K562 (cell line): ENCODE measurements around the gene VPS45. TPM values are rescaled to one million over a fixed set of nuclear protein-coding genes. Genes with fewer than 3 reads are reported as not detected.

ENCODE experiments used
- ATAC-seq: fragments of 200-7000 bp; cut with Tn5 transposase; 3 replicates; pipeline ENCODE4 v1.9.1; 2020; ENCODE audit warnings: moderate library complexity
- BruUV-seq: library from RNA; stranded (reverse); fragments of 400-500 nt; replicated peaks from 2 replicates; lab custom pipeline; 2021; lab: Mats Ljungman, UMichigan
- CTCF ChIA-PET: fragments of 300-600 bp; formaldehyde crosslinking; extraction: SDS; loops from one replicate; lab custom pipeline; 2021; ENCODE audit warnings: low intra/inter-chr PET ratio; lab: Yijun Ruan, JAX
- POLR2A ChIA-PET: fragments of 300-600, 350-650 bp; sonication (Branson Sonifier 250); formaldehyde crosslinking; extraction: SDS; loops from one replicate; lab custom pipeline; 2021; ENCODE audit warnings: antibody characterized with exemption, inconsistent platforms; lab: Yijun Ruan, JAX
- DNase-seq, 4 experiments: peaks; one replicate each; pipeline versions ENCODE4 v3.0.0 to v3.0.0-alpha.2; 2011 to 2018; ENCODE audit warnings: low spot score in 3 of 4, mixed read lengths in 3 of 4; ENCODE audit errors: extremely low read depth in 1 of 4
- FAIRE-seq: peaks from 2 replicates; lab custom pipeline; 2011; peaks lifted over from hg19 to GRCh38; lab: Jason Lieb, UNC
- H2AFZ ChIP-seq: 2 replicates; pipeline ENCODE4 v1.6.0; 2011; ENCODE audit warnings: low read depth, low read length, control low read depth, inconsistent platforms
- H3K27ac ChIP-seq: fragments of 200-600 bp; 3 replicates; pipeline ENCODE4 v1.8.0; 2011; ENCODE audit warnings: low read depth, mild to moderate bottlenecking, control low read depth, inconsistent platforms, low read length, moderate library complexity, mixed read lengths; ENCODE audit errors: extremely low read depth
- H3K27me3 ChIP-seq, 2 experiments: fragments of 300-600 bp in 1 of 2; 2 replicates in 1 of 2; 3 replicates in 1 of 2; pipeline versions ENCODE4 v1.6.0 to v1.8.0; 2011; ENCODE audit warnings: inconsistent platforms in 2 of 2, low read length in 2 of 2, mild to moderate bottlenecking in 1 of 2, mixed read lengths in 1 of 2, moderate library complexity in 1 of 2; ENCODE audit not compliant: control insufficient read depth in 2 of 2, insufficient read depth in 2 of 2
- H3K36me3 ChIP-seq: fragments of 300-600 bp; 3 replicates; pipeline ENCODE4 v1.8.0; 2011; ENCODE audit warnings: mild to moderate bottlenecking, low read length, inconsistent platforms; ENCODE audit not compliant: control insufficient read depth, insufficient read depth
- H3K4me1 ChIP-seq, 2 experiments: fragments of 200-600 bp in 1 of 2; replicated peaks in 1 of 2; 2 replicates in 1 of 2; 3 replicates in 1 of 2; pipeline versions ENCODE4 v1.5.1 to v1.8.0; 2011; ENCODE audit warnings: inconsistent platforms in 2 of 2, low read length in 2 of 2, mild to moderate bottlenecking in 1 of 2, mixed read lengths in 1 of 2, moderate library complexity in 1 of 2; ENCODE audit not compliant: control insufficient read depth in 2 of 2, insufficient read depth in 2 of 2
- H3K4me2 ChIP-seq: 2 replicates; pipeline ENCODE4 v1.6.1; 2011; ENCODE audit warnings: low read length, control low read depth, inconsistent platforms, mixed read lengths; ENCODE audit not compliant: insufficient read depth
- H3K4me3 ChIP-seq: fragments of 200-600 bp; sonication (generic), shearing (Covaris generic); 2 replicates; pipeline ENCODE4 v1.5.1; 2016; ENCODE audit warnings: control low read depth, inconsistent platforms
- H3K79me2 ChIP-seq: fragments of 200-600 bp; 3 replicates; pipeline ENCODE4 v1.8.0; 2011; ENCODE audit warnings: low read length, inconsistent platforms; ENCODE audit not compliant: control insufficient read depth, insufficient read depth
- H3K9ac ChIP-seq, 2 experiments: 2 replicates each; pipeline versions ENCODE4 v1.6.0 to v1.6.1; 2011; ENCODE audit warnings: low read depth in 2 of 2, low read length in 2 of 2, control low read depth in 1 of 2, inconsistent platforms in 1 of 2, mild to moderate bottlenecking in 1 of 2, mixed read lengths in 1 of 2; ENCODE audit not compliant: insufficient read depth in 1 of 2
- H3K9me1 ChIP-seq: one replicate; pipeline ENCODE4 v1.6.0; 2011; ENCODE audit warnings: inconsistent platforms, mild to moderate bottlenecking, low read length, moderate library complexity; ENCODE audit not compliant: control insufficient read depth, insufficient read depth
- H3K9me3 ChIP-seq: replicated peaks from 2 replicates; pipeline ENCODE4 v1.5.1; 2011; ENCODE audit warnings: low read depth, low read length, inconsistent platforms; ENCODE audit not compliant: control insufficient read depth, insufficient read depth
- H4K20me1 ChIP-seq: replicated peaks from 2 replicates; pipeline ENCODE4 v1.6.1; 2011; ENCODE audit warnings: low read length, inconsistent platforms, mixed read lengths; ENCODE audit not compliant: control insufficient read depth, insufficient read depth
- ARNT ChIP-seq, 2 experiments: fragments of 450-650 bp; IDR thresholded peaks; 2 replicates each; pipeline ENCODE4 v1.6.1; 2016; ENCODE audit warnings: mild to moderate bottlenecking in 1 of 2
- CBX8 ChIP-seq: fragments of 200-600 bp; sonication (generic); IDR thresholded peaks from 2 replicates; pipeline ENCODE4 v1.6.1; 2012; ENCODE audit warnings: borderline replicate concordance, mixed run types, low read depth, mild to moderate bottlenecking, moderate library complexity, mixed read lengths, low read length, control low read depth, inconsistent platforms; ENCODE audit not compliant: poor library complexity, severe bottlenecking; ENCODE audit errors: extremely low read depth
- CHD7 ChIP-seq: fragments of 200-600 bp; sonication (generic); IDR thresholded peaks from one replicate; pipeline ENCODE4 v1.6.1; 2012; ENCODE audit warnings: mild to moderate bottlenecking, low read depth, low read length, inconsistent platforms
- HINFP ChIP-seq: fragments of 450-650 bp; conservative IDR thresholded peaks from 2 replicates; pipeline ENCODE4 v1.6.1; 2016; ENCODE audit warnings: missing genetic modification characterization, low read depth, mild to moderate bottlenecking, control low read depth, missing compliant biosample characterization
- HOXB6 ChIP-seq: fragments of 250-450 bp; sonication (Bioruptor Pico); IDR thresholded peaks from 2 replicates; pipeline ENCODE4 v1.5.1; 2022; ENCODE audit warnings: mild to moderate bottlenecking, borderline replicate concordance
- PPARD ChIP-seq: fragments of 250-450 bp; sonication (Bioruptor Pico); IDR thresholded peaks from 2 replicates; pipeline ENCODE4 v1.8.0; 2022; ENCODE audit warnings: inconsistent platforms, mild to moderate bottlenecking, moderate library complexity
- RBM39 ChIP-seq: fragments of 200-400 bp; formaldehyde crosslinking; optimal IDR thresholded peaks from 2 replicates; pipeline ENCODE3; 2018; ENCODE audit warnings: low read depth, low read length
- ZNF76 ChIP-seq: fragments of 250-450 bp; sonication (Bioruptor Pico); IDR thresholded peaks from 2 replicates; pipeline ENCODE4 v1.4.0; 2020; ENCODE audit warnings: mild to moderate bottlenecking, moderate library complexity, borderline replicate concordance
- WGBS: fragments of 100-300 bp; shearing (Covaris generic); methylation state at CpG from one replicate; pipeline ENCODE4 v1.1.6; 2016; ENCODE audit warnings: low coverage, mixed read lengths; ENCODE audit not compliant: insufficient coverage; ENCODE audit errors: missing lambda C conversion rate; 5-methylcytosine and 5-hydroxymethylcytosine counted together
- in situ Hi-C: fragments of 300-500 bp; cut with MboI; formaldehyde crosslinking; loops from 4 replicates; pipeline ENCODE4 v1.15.0; 2018; ENCODE audit warnings: inconsistent platforms, mixed read lengths
- intact Hi-C: fragments of 100-400 bp; cut with micrococcal nuclease; formaldehyde crosslinking; loops from 2 replicates; pipeline ENCODE4 v1.14.2; 2022
- polyA plus RNA-seq, 8 experiments: library from polyadenylated mRNA; depleted of rRNA in 4 of 8; stranded (reverse) in 5 of 8; unstranded in 3 of 8; fragments of >200 nt; fragmentation: Nextera tagmentation in 2 of 8; fragmentation: Illumina TruSeq in 1 of 8; extraction: Ambion mirVana in 2 of 8; extraction: Trizol in 1 of 8; gene quantifications; 2 replicates each; pipeline versions ENCODE4 v1.2.1 to v1.2.3, GENCODE V29; 2011 to 2014; ENCODE audit warnings: inconsistent platforms in 1 of 8, missing spikeins in 1 of 8
- total RNA-seq, 7 experiments: library from RNA; depleted of rRNA in 6 of 7; stranded (reverse); fragments of >200 nt in 6 of 7; fragmentation: Illumina TruSeq in 2 of 7; extraction: Trizol in 2 of 7; gene quantifications; 2 replicates each; pipeline versions ENCODE4 v1.2.1 to v1.2.3, GENCODE V29; 2011 to 2021; ENCODE audit warnings: low replicate concordance in 1 of 7

The VPS45 gene
- total and polyA plus RNA-seq, 9 of the 15 experiments (the other 6 are each of a cell fraction or from before 2014, with no cell fraction given), result 17.9 to 48.2 (median 34.4) TPM

GRCh38 chr1:150109586-150109985 is 42.0 kb downstream of the VPS45 start:
- no peak overlapping the region for H3K4me2 ChIP-seq
- CTCF ChIA-PET, result no interaction called here
- peaks cover 19% of the 10 kb centered on the region; the same call in 1 of the 3 replicates for H3K36me3 ChIP-seq
- no peaks in the 10 kb centered on the region for H3K79me2 ChIP-seq
- no peak for DNase-seq
- no peaks in the 10 kb centered on the region for H4K20me1 ChIP-seq
- 77% methylated on average over 3 of the region's 3 CpGs for WGBS
- intact Hi-C loops (no loop called here), in situ Hi-C loops (no loop called here)
- POLR2A ChIA-PET, result interaction anchor here (0.6 to 1.4 kb wide), 2 partner anchors 21 to 53 kb away, joined by 3 to 4 read pairs; no protein-coding TSS in a partner anchor
- H3K9me3 ChIP-seq, result no peaks in the 10 kb centered on the region
- no peaks in the 10 kb centered on the region for H3K4me1 ChIP-seq
- no TSS peak for BruUV-seq
- H3K4me3 ChIP-seq, result no peak overlapping the region
- H2AFZ ChIP-seq, result no peak overlapping the region
- H3K27ac ChIP-seq, result no peak overlapping the region
- FAIRE-seq, result no peak
- no peak overlapping the region for H3K9ac ChIP-seq
- no peaks in the 10 kb centered on the region for H3K27me3 ChIP-seq
- ATAC-seq, result no peak
- no peaks in the 10 kb centered on the region for H3K9me1 ChIP-seq
- TF ChIP-seq ARNT (IDR thresholded peaks at IDR 0.05), result no peak
- no peak for TF ChIP-seq CHD7
- no peak for TF ChIP-seq CBX8
- TF ChIP-seq HINFP, result no peak
- TF ChIP-seq RBM39, result no peak
- TF ChIP-seq ZNF76 (CRISPR knock-in tag), result no peak
- no peak for TF ChIP-seq HOXB6 (CRISPR knock-in tag)
- no peak for TF ChIP-seq PPARD
